GM19455 (cell line): ENCODE results near the gene SOX13.
"Not testable (repeated sequence)": the region's sequence is repeated elsewhere in the genome, so short reads cannot be mapped to it uniquely, and the experiment has no call there.

Experiments used
- ATAC-seq: cut with Tn5 transposase; IDR thresholded peaks from one replicate; pipeline ENCODE4 v1.9.1; 2021; ENCODE audit not compliant: unreplicated experiment

SOX13 gene

DNA sequence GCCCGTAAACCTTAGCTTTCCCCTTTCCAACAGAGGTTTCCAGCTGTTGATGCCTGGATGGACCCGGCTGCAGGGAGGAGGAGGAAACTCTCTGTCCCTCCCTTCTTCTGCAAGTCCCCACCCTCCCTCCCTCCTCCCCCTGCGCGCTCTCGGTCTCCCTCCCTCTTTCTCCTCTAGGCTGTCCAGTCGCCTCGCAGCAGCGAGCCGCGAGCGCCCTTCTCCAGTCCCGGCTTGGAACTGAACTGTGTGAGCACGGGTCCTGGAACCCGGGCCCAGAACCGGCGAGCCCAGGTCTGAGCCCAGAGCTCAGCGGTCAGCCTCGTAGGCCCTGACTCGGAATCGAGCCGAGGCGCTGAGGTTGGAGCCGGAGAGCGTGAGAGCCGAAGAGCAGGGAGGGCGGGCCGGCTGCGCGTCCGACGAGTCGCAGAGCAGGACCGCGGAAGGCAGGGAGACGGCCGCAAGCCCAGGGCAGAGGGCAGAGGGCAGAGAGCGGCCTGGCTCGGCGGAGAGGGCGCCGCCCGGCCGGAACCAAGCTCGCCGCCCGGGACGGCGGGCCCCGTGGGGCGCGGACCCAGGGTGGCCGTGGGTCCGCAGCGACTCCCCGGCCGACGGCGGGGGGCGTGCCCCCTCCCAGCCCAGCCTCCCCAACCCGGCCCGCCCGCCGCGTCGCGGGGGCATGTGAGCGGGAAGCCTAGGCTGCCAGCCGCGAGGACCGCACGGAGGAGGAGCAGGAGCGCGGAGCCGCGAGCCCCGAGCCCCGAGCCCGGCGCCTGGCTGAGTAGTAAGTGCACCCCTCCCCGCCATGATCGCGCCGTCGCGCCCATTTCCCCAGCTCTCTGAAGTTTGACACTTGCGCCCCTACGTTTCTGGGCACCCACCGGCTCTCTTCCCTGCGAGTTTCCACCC lies at the start of gene SOX13:
Gene SOX13, plus strand, starts transcription at position 185 of the 906 bp plus-strand sequence. CDS start 39,801 bp downstream, outside the sequence.
- ATAC-seq: no peak

- no peak for ATAC-seq
These were observed 46.8 kb upstream of the SOX13 start for GRCh38 chr1:204025917-204026707.

- no peak for ATAC-seq
These were observed 45.5 kb upstream of the SOX13 start for GRCh38 chr1:204027446-204027845.

- ATAC-seq: no peak
These were observed 43.9 kb upstream of the SOX13 start for GRCh38 chr1:204029016-204029415.

GRCh38 chr1:204031098-204031710 lies 41.7 kb upstream of the SOX13 start:
- ATAC-seq: no peak

GRCh38 chr1:204032642-204033235 lies 40.2 kb upstream of the SOX13 start:
- ATAC-seq: no peak

- ATAC-seq: no peak
These were observed 39.6 kb upstream of the SOX13 start for GRCh38 chr1:204033306-204033705.

GRCh38 chr1:204036882-204037655 lies 35.8 kb upstream of the SOX13 start:
- ATAC-seq: no peak

DNA sequence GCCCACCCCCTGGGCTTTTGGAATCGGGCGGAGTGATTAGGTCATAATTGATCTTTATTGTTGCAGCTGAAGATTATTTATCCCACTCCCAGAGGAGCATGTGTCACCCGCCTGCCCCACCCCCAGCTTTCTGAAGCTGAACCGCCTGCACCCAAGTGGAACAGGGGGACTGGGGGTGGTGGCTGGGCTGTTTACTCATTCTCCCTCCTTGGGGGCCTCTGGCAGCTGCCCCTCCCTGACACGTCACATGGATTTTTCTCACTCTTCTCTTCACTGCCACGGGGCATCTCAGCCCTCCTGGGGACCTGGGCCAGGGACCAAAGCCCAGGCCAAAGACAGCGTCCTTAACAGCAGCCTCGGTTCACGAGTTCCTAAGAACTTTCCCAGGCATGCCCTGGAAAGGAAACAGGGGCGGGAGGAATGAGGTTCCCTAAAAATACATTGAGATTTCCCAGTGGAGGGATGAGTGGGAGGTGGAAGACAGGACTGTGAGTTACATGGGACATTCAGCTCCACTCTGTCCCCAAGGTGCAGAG lies 31.6 kb upstream of the SOX13 start:
- ATAC-seq: no peak

GRCh38 chr1:204041803-204042505 lies 31.0 kb upstream of the SOX13 start:
- no peak for ATAC-seq

DNA sequence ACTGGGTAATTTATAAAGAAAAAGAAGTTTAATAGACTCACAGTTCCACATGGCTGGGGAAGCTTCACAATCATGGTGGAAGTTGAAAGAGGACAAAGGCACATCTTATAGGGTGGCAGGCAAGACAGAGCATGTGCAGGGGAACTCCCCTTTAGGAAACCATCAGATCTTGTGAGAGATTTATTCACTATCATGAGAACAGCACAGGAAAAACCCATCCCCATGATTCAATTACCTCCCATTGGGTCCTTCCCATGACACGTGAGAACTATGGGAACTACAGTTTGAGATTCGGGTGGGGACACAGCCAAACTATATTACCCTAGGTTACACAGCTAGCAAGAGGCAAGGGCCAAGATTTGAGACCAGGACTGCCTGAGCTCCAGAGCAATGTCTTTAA lies 30.4 kb upstream of the SOX13 start:
- ATAC-seq: no peak

- ATAC-seq: no peak
These were observed 29.2 kb upstream of the SOX13 start for GRCh38 chr1:204043680-204044079.

DNA sequence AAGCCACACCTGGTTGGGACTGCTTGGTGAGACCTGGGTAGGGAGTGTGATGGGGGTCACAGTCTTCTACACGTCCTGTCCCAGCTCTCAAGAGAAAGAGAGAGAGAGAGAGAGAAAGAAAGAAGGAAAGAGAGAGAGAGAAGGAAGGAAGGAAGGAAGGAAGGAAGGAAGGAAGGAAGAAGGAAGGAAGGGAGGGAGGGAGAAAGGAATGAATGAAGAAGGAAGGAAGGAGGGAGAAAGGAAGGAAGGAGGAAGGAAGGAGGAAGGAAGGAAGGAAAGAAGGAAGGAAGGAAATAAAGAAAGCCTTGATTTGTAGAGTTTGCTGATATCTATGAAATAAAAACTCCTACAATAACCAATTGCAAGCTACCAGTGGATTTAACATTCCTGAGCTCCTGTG lies 28.5 kb upstream of the SOX13 start:
- ATAC-seq: no peak

- ATAC-seq: no peak
These were observed 27.5 kb upstream of the SOX13 start for GRCh38 chr1:204045430-204045829.

- ATAC-seq: no peak
These were observed 26.6 kb upstream of the SOX13 start for GRCh38 chr1:204046346-204046745.

GRCh38 chr1:204048796-204049195 lies 24.1 kb upstream of the SOX13 start:
- not testable (repeated sequence) for ATAC-seq

- no peak for ATAC-seq
These were observed 21.7 kb upstream of the SOX13 start for GRCh38 chr1:204051258-204051657.

DNA sequence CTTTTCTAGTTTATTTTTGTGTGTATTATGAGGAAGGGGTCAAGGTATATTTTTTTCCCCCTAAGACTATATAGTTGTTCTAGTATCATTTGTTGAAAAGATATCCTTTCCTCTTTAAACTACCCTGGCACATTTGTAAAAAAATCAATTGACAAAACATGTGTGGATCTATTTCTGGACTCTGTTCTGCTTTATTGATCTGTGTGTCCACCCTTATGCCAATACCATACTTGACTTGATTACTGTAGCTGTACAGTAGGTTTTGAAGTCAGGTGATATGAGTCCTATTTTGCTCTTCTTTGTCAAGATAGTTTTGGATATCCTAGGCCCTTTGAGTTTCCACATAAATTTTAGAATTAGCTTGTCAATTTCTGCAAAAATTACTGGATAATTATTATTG lies 21.2 kb upstream of the SOX13 start:
- ATAC-seq: no peak

DNA sequence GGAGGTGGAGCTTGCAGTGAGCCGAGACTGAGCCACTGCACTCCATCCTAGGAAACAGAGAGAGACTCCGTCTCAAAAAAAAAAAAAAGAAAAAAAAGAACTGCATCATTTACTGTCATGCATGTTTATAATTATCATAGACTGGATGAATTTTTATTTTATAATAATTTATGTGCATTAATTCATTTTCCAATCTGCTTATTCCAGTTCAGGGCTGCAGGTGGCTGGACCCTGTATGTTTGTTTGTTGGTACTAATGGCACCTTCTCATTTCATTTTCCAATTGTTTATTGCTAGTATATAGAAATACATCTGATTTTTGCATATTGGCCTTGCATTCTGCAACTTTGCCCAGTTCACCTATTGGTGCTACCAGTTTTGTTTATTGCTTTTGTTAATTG lies 19.0 kb upstream of the SOX13 start:
- ATAC-seq: no peak

DNA sequence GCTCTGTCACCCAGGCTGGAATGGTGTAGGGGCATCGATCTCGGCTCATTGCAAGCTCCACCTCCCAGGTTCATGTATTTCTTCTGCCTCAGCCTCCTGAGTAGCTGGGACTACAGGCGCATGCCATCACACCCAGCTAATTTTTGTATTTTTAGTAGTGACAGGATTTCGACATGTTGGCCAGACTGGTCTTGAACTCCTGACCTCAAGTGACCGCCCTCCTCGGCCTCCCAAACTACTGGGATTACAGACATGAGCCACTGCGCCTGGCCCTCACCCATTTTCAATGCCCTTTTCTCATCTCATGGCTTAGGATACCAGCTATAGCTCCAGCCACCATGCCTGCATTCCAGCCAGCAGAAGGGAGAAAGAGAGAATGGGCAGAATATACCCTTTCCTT lies 12.9 kb upstream of the SOX13 start:
- no peak for ATAC-seq
